Activated CD4-positive, alpha-beta T cell treated with anti-CD3 and anti-CD28 coated beads, Interleukin-2, amount 50 U/mL, for 16 hours (primary cell): Measurements from ENCODE around the gene EXOC3L4.
A peak's percentile ranks its signal among the peaks of the same experiment; 100 is the strongest.
"Not testable (repeated sequence)": the region's sequence is repeated elsewhere in the genome, so short reads cannot be mapped to it uniquely, and the experiment has no call there.

Source experiments
- DNase-seq: peaks from one replicate; pipeline ENCODE4 v3.0.0-alpha.2; 2020

EXOC3L4 gene

GRCh38 chr14:103108749-103109207, 14.3 kb downstream of the EXOC3L4 start:
- DNase-seq: peak; percentile 36

- DNase-seq: no peak
Observed at GRCh38 chr14:103109535-103110441, 15.3 kb downstream of the EXOC3L4 start.

- DNase-seq: no peak
Observed at GRCh38 chr14:103110681-103111231, 16.2 kb downstream of the EXOC3L4 start.

- DNase-seq: no peak
Observed at GRCh38 chr14:103111232-103111868, 16.8 kb downstream of the EXOC3L4 start.

- DNase-seq: no peak
Observed at GRCh38 chr14:103112400-103113243, 18.1 kb downstream of the EXOC3L4 start.

- DNase-seq: no peak
Observed at GRCh38 chr14:103113303-103113702, 18.8 kb downstream of the EXOC3L4 start.

- DNase-seq: no peak
Observed at GRCh38 chr14:103113774-103114173, 19.2 kb downstream of the EXOC3L4 start.

- DNase-seq: peak; percentile 26
Observed at GRCh38 chr14:103115086-103115679, 20.7 kb downstream of the EXOC3L4 start.

- no peak for DNase-seq
Observed at GRCh38 chr14:103115845-103116572, 21.5 kb downstream of the EXOC3L4 start.

- no peak for DNase-seq
Observed at GRCh38 chr14:103116636-103117035, 22.1 kb downstream of the EXOC3L4 start.

GRCh38 chr14:103117499-103117898, 23.0 kb downstream of the EXOC3L4 start:
- not testable (repeated sequence) for DNase-seq

GRCh38 chr14:103118018-103118662, 23.6 kb downstream of the EXOC3L4 start:
- DNase-seq: no peak

- DNase-seq: no peak
Observed at GRCh38 chr14:103118663-103119404, 24.3 kb downstream of the EXOC3L4 start.

GRCh38 chr14:103119527-103119926, 25.0 kb downstream of the EXOC3L4 start:
- DNase-seq: not testable (repeated sequence)

GRCh38 chr14:103121121-103121845, 26.8 kb downstream of the EXOC3L4 start:
- no peak for DNase-seq

- DNase-seq: no peak
Observed at GRCh38 chr14:103121846-103122584, 27.5 kb downstream of the EXOC3L4 start.

- DNase-seq: no peak
Observed at GRCh38 chr14:103122585-103122946, 28.0 kb downstream of the EXOC3L4 start.

- DNase-seq: no peak
Observed at GRCh38 chr14:103122947-103123633, 28.6 kb downstream of the EXOC3L4 start, which contains the start of gene TNFAIP2. TSS of gene TNFAIP2 (plus strand) at chr14:103123461. CDS start at chr14:103126458, 2,997 bp downstream.
